Measurements from ENCODE around the gene KCTD2. TPM values are rescaled to one million over a fixed set of nuclear protein-coding genes. Genes with fewer than 3 reads are reported as not detected.

KCTD2 gene
- total RNA-seq, 1 donor from 2014 or later: 18.4 TPM

Other genes starting within 250 kb of the KCTD2 start
- gene GRIN2C, start 187.3 kb upstream of the KCTD2 start, total RNA-seq: 0.05 TPM in 1 of 2 replicates, not detected in the other
- gene FDXR, start 174.2 kb upstream of the KCTD2 start, total RNA-seq: 7.9 and 11.7 TPM in 2 replicates
- not detected in 2 replicates for gene FADS6, start 153.6 kb upstream of the KCTD2 start, total RNA-seq
- gene USH1G, start 124.0 kb upstream of the KCTD2 start, total RNA-seq: not detected in 2 replicates
- not detected in 2 replicates for gene OTOP2, start 123.0 kb upstream of the KCTD2 start, total RNA-seq
- gene OTOP3, start 111.3 kb upstream of the KCTD2 start, total RNA-seq: not detected in 2 replicates
- 0.83 and 3.0 TPM in 2 replicates for gene HID1, start 74.5 kb upstream of the KCTD2 start, total RNA-seq
- 22.5 and 23.6 TPM in 2 replicates for gene CDR2L, start 59.6 kb upstream of the KCTD2 start, total RNA-seq
- gene MRPL58, start 34.6 kb upstream of the KCTD2 start, total RNA-seq: 34.8 and 39.9 TPM in 2 replicates
- 278 and 305 TPM in 2 replicates for gene ATP5PD, start 256 bp upstream of the KCTD2 start, total RNA-seq
- gene SLC16A5, start 40.7 kb downstream of the KCTD2 start, total RNA-seq: 0.88 and 1.6 TPM in 2 replicates
- 3.6 and 4.4 TPM in 2 replicates for gene ARMC7, start 62.7 kb downstream of the KCTD2 start, total RNA-seq
- gene NT5C, start 84.5 kb downstream of the KCTD2 start, total RNA-seq: 64.4 and 70.8 TPM in 2 replicates
- gene JPT1, start 107.3 kb downstream of the KCTD2 start, total RNA-seq: 469 and 635 TPM in 2 replicates
- 62.2 and 66.8 TPM in 2 replicates for gene SUMO2, start 135.7 kb downstream of the KCTD2 start, total RNA-seq
- 20.1 and 26.1 TPM in 2 replicates for gene NUP85, start 158.5 kb downstream of the KCTD2 start, total RNA-seq
- 18.9 and 22.2 TPM in 2 replicates for gene GGA3, start 214.4 kb downstream of the KCTD2 start, total RNA-seq
- gene MRPS7, start 214.7 kb downstream of the KCTD2 start, total RNA-seq: 57.2 and 65.1 TPM in 2 replicates
- 8.7 and 9.9 TPM in 2 replicates for gene MIF4GD, start 224.0 kb downstream of the KCTD2 start, total RNA-seq
- 3.3 and 7.5 TPM in 2 replicates for gene SLC25A19, start 242.2 kb downstream of the KCTD2 start, total RNA-seq